ENCODE data around the gene PIP5K1C.

DNA sequence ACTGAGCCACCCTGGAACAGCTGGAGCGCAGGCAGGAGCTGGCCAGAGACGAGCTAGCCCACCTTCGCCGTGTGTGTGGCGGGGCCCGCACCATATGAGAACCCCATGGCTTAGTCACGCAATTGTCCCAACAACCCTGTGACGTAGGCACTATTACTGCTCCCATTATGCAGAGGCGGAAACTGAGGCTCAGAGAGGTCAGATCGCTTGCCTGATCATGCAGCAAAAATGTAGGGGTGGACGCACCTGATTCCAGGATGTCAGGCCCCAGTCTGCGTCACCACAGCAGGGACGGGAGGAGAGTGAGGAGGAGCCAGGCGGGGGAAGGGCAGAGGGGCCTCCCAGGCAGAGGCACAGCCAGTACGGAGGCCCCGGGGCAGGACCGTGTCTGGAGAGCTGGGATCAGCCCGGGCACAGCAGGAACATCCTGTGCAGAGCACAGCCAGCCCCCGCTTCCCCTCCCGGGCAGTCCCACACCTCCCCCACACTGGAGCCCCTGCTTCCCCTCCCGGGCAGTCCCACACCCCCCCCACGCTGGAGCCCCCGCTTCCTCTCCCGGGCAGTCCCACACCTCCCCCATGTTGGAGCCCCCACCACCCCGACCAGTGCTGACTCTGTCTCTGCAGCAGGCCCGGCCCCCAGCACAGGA lies 16.7 kb downstream of the PIP5K1C start:
- TF ChIP-seq, protein P1, sequence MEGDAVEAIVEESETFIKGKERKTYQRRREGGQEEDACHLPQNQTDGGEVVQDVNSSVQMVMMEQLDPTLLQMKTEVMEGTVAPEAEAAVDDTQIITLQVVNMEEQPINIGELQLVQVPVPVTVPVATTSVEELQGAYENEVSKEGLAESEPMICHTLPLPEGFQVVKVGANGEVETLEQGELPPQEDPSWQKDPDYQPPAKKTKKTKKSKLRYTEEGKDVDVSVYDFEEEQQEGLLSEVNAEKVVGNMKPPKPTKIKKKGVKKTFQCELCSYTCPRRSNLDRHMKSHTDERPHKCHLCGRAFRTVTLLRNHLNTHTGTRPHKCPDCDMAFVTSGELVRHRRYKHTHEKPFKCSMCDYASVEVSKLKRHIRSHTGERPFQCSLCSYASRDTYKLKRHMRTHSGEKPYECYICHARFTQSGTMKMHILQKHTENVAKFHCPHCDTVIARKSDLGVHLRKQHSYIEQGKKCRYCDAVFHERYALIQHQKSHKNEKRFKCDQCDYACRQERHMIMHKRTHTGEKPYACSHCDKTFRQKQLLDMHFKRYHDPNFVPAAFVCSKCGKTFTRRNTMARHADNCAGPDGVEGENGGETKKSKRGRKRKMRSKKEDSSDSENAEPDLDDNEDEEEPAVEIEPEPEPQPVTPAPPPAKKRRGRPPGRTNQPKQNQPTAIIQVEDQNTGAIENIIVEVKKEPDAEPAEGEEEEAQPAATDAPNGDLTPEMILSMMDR (IDR thresholded peaks at IDR 0.05) = no peak
- TF ChIP-seq EZH2 (IDR thresholded peaks at IDR 0.05; ENCODE audit: borderline replicate concordance, insufficient read depth, low read depth, low read length, poor library complexity, severe bottlenecking) = no peak

Data from B cell (primary cell).